ENCODE measurements around the gene CLMP.

CLMP gene

DNA sequence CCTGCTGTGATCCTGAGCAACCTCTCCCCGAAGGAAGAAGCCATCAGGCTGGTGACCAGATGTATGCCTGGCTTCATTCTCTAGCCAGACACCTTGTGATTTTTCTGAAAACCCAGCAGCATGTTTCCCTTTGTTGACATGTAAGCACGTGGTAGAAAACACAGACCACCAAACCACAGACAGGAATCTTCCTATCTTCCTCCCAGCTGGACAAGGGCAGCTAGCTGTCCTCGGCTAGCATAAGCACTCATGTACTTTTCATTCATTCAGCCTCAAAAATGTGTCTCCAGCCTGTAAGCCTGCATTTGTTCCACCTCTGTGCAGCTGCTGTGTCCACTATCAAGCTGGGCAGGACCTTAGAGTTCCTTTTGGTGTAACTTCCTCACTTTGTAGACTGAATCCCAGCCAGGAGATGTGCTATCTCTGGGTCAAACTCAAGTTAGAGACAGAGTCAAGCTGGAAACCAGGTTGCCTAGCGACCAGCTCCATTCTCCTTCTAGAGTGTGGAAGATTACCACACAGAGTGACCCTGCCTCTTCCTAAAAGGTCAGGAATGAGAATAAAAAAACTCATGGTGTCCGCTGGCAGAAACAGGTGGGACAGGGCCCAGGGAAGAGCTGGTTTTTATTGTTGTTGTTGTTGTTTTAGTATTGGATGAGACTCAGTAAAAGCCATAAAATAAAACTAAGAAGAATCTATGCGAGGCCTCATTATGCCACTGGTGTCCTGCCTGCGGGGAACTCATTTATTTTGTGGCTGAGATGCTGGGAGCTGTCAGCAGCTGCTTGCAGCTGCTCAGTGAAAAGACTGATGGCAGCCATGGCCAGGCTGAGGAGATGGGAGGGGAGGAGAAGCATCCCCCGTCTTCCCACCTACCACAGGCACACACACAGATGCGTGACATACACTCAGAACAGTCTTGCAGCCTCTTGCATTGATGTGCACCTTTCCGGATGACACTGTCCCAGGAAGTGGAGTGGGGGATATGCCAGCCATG is 7.4 kb upstream of the CLMP start:
- Histone ChIP-seq H3K9me2 (replicated peaks; ENCODE audit: control insufficient read depth, low read length) (no peaks in the 10 kb centered on the region), H4K20me1 (ENCODE audit: control insufficient read depth, insufficient read depth, low read depth, low read length) (no peaks in the 10 kb centered on the region), H3K36me3 (ENCODE audit: control insufficient read depth, low read length) (no peaks in the 10 kb centered on the region), H3K9me3 (ENCODE audit: control insufficient read depth, insufficient read depth, low read length) (no peaks in the 10 kb centered on the region), H3K4me2 (ENCODE audit: low read length) (no peak overlapping the region), H3F3A (ENCODE audit: control insufficient read depth, insufficient read depth) (no peaks in the 10 kb centered on the region), H3K27ac (ENCODE audit: low read depth, low read length) (no peak overlapping the region), H3K4me1 (ENCODE audit: control insufficient read depth, low read length) (no peaks in the 10 kb centered on the region), H3K79me2 (ENCODE audit: control insufficient read depth, low read length) (no peaks in the 10 kb centered on the region), H3K27me3 (ENCODE audit: control insufficient read depth, low read length) (peaks cover 8% of the 10 kb centered on the region; the same call in 1 of the 2 replicates), H3K4me3 (ENCODE audit: low read length) (no peak overlapping the region)
- TF ChIP-seq, protein P1, sequence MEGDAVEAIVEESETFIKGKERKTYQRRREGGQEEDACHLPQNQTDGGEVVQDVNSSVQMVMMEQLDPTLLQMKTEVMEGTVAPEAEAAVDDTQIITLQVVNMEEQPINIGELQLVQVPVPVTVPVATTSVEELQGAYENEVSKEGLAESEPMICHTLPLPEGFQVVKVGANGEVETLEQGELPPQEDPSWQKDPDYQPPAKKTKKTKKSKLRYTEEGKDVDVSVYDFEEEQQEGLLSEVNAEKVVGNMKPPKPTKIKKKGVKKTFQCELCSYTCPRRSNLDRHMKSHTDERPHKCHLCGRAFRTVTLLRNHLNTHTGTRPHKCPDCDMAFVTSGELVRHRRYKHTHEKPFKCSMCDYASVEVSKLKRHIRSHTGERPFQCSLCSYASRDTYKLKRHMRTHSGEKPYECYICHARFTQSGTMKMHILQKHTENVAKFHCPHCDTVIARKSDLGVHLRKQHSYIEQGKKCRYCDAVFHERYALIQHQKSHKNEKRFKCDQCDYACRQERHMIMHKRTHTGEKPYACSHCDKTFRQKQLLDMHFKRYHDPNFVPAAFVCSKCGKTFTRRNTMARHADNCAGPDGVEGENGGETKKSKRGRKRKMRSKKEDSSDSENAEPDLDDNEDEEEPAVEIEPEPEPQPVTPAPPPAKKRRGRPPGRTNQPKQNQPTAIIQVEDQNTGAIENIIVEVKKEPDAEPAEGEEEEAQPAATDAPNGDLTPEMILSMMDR (IDR thresholded peaks at IDR 0.05; ENCODE audit: low read depth, low read length, poor library complexity, severe bottlenecking), result no peak
- TF ChIP-seq EZH2phosphoT487 (IDR thresholded peaks at IDR 0.05; ENCODE audit: borderline replicate concordance, low read length), result no peak

DNA sequence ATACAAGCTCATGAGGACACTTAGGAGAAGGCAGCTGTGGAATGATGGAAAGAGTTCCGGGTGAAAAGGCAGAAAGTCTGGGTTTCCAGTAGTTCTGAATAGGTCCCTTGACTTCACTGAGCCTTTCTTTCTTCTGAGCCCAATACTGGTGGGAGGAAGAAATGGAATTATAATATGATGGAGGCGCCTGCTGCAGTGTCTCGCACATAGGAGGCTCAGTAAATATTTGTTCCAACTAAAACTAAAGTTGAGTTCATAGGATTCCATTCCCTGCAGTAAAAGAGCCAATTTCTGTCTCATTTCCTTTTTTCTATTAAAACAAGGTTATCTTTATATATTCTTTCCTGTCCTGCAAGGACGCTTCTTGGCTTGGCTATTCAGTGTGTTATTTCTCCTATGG is 5.2 kb upstream of the CLMP start:
- no peak overlapping the region for H3K4me3 ChIP-seq (ENCODE audit: low read length)
- H3K9me2 ChIP-seq (replicated peaks; ENCODE audit: control insufficient read depth, low read length), result no peaks in the 10 kb centered on the region
- no peaks in the 10 kb centered on the region for H3K9me3 ChIP-seq (ENCODE audit: control insufficient read depth, insufficient read depth, low read length)
- H4K20me1 ChIP-seq (ENCODE audit: control insufficient read depth, insufficient read depth, low read depth, low read length), result no peaks in the 10 kb centered on the region
- no peak overlapping the region for H3K27ac ChIP-seq (ENCODE audit: low read depth, low read length)
- H3K4me2 ChIP-seq (ENCODE audit: low read length), result no peak overlapping the region
- H3K79me2 ChIP-seq (ENCODE audit: control insufficient read depth, low read length), result no peaks in the 10 kb centered on the region
- peaks cover 8% of the 10 kb centered on the region; the same call in 1 of the 2 replicates for H3K27me3 ChIP-seq (ENCODE audit: control insufficient read depth, low read length)
- H3K36me3 ChIP-seq (ENCODE audit: control insufficient read depth, low read length), result no peaks in the 10 kb centered on the region
- H3F3A ChIP-seq (ENCODE audit: control insufficient read depth, insufficient read depth), result no peaks in the 10 kb centered on the region
- TF ChIP-seq, protein P1 (IDR thresholded peaks at IDR 0.05; ENCODE audit: low read depth, low read length, poor library complexity, severe bottlenecking), result no peak
- no peak for TF ChIP-seq EZH2phosphoT487 (IDR thresholded peaks at IDR 0.05; ENCODE audit: borderline replicate concordance, low read length)
- H3K4me1 ChIP-seq (ENCODE audit: control insufficient read depth, low read length), result no peaks in the 10 kb centered on the region

DNA sequence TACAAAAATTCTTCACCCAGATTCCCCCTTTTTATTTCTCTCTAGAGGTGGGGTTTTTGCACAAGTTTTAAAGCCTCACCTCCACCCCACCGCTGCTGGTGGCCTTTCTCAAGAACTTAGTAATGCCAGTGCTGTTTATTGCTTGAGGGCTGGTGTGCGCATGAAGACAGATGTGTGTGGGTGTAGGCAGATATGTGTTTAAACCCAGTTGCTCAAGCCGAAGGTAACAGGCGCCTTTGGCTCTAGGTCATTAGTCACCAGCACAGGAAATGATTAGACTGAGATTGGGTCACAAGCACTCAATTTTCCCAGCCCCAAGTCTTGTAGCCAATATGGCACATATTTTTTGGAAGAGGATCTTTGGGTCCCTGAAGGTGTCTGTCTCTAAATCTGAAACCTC is 2.7 kb upstream of the CLMP start:
- Histone ChIP-seq H3K27ac (ENCODE audit: low read depth, low read length) (no peak overlapping the region), H3K9me3 (ENCODE audit: control insufficient read depth, insufficient read depth, low read length) (no peaks in the 10 kb centered on the region), H3K9me2 (replicated peaks; ENCODE audit: control insufficient read depth, low read length) (no peaks in the 10 kb centered on the region), H3K4me3 (ENCODE audit: low read length) (no peak overlapping the region), H3K4me2 (ENCODE audit: low read length) (no peak overlapping the region), H3F3A (ENCODE audit: control insufficient read depth, insufficient read depth) (no peaks in the 10 kb centered on the region), H3K79me2 (ENCODE audit: control insufficient read depth, low read length) (no peaks in the 10 kb centered on the region), H4K20me1 (ENCODE audit: control insufficient read depth, insufficient read depth, low read depth, low read length) (no peaks in the 10 kb centered on the region), H3K36me3 (ENCODE audit: control insufficient read depth, low read length) (no peaks in the 10 kb centered on the region), H3K27me3 (ENCODE audit: control insufficient read depth, low read length) (peaks cover 8% of the 10 kb centered on the region; the same call in 1 of the 2 replicates), H3K4me1 (ENCODE audit: control insufficient read depth, low read length) (no peaks in the 10 kb centered on the region)
- TF ChIP-seq, protein P1 (IDR thresholded peaks at IDR 0.05; ENCODE audit: low read depth, low read length, poor library complexity, severe bottlenecking), result no peak
- TF ChIP-seq EZH2phosphoT487 (IDR thresholded peaks at IDR 0.05; ENCODE audit: borderline replicate concordance, low read length), result no peak
